GM19468 (cell line): Measurements from ENCODE around the gene MB.

ENCODE experiments used
- ATAC-seq: cut with Tn5 transposase; IDR thresholded peaks from one replicate; pipeline ENCODE4 v1.9.1; 2021; ENCODE audit warnings: mild to moderate bottlenecking, moderate library complexity, moderate number of reproducible peaks; ENCODE audit not compliant: unreplicated experiment; ENCODE audit errors: extremely low read depth

The MB gene

GRCh38 chr22:35580351-35581022 lies 36.6 kb downstream of the MB start:
- no peak for ATAC-seq

- ATAC-seq, result no peak
These were observed 38.1 kb downstream of the MB start for GRCh38 chr22:35578836-35579575.

- ATAC-seq, result no peak
These were observed 39.1 kb downstream of the MB start for GRCh38 chr22:35577799-35578659.

- no peak for ATAC-seq
These were observed 40.5 kb downstream of the MB start for GRCh38 chr22:35576671-35577070.

- ATAC-seq, result no peak
These were observed 41.9 kb downstream of the MB start for GRCh38 chr22:35575116-35575748.

GRCh38 chr22:35572556-35572955 lies 44.6 kb downstream of the MB start:
- no peak for ATAC-seq

- ATAC-seq, result no peak
These were observed 46.4 kb downstream of the MB start for GRCh38 chr22:35570686-35571194.

GRCh38 chr22:35569916-35570315 lies 47.2 kb downstream of the MB start:
- no peak for ATAC-seq

- no peak for ATAC-seq
These were observed 48.1 kb downstream of the MB start for GRCh38 chr22:35568751-35569739.

- ATAC-seq, result no peak
These were observed 49.6 kb downstream of the MB start for GRCh38 chr22:35567351-35568141.

GRCh38 chr22:35564975-35565867 lies 51.9 kb downstream of the MB start:
- ATAC-seq, result no peak

GRCh38 chr22:35563211-35563610 lies 53.9 kb downstream of the MB start:
- no peak for ATAC-seq

- no peak for ATAC-seq
These were observed 55.2 kb downstream of the MB start for GRCh38 chr22:35561796-35562526.

- ATAC-seq, result no peak
These were observed 56.3 kb downstream of the MB start for GRCh38 chr22:35560824-35561223.

- no peak for ATAC-seq
These were observed 56.8 kb downstream of the MB start for GRCh38 chr22:35560366-35560765.

GRCh38 chr22:35559354-35560005 lies 57.6 kb downstream of the MB start:
- ATAC-seq, result no peak
